Activated T-helper 1 cell treated with anti-CD3 and anti-CD28 coated beads, Interleukin-12 subunit alpha, Interleukin-12 subunit beta, Interleukin-2, Interleukin-4 antibody, amounts not matched to agents 30 ng/mL and 10 ng/mL and 1 ng/mL, durations not matched to agents 14 hours and 24 hours and 36 hours (primary cell): Measurements from ENCODE around the gene MSI2. TPM values are rescaled to one million over a fixed set of nuclear protein-coding genes. Genes with fewer than 3 reads are reported as not detected.

Experiments used
- DNase-seq: peaks from one replicate; pipeline ENCODE4 v3.0.0; 2021; ENCODE audit warnings: low spot score
- H3K27ac Mint-ChIP-seq: one replicate; pipeline ENCODE4 v1.8.0; 2021; ENCODE audit warnings: mild to moderate bottlenecking, mixed read lengths
- H3K27me3 Mint-ChIP-seq: one replicate; pipeline ENCODE4 v1.8.0; 2022; ENCODE audit warnings: mild to moderate bottlenecking, moderate library complexity, mixed read lengths; ENCODE audit not compliant: insufficient read depth
- H3K36me3 Mint-ChIP-seq: one replicate; pipeline ENCODE4 v1.8.0; 2021; ENCODE audit warnings: low read depth, mixed read lengths
- H3K4me1 Mint-ChIP-seq: one replicate; pipeline ENCODE4 v1.8.0; 2021; ENCODE audit warnings: low read depth, mixed read lengths
- H3K4me3 Mint-ChIP-seq: one replicate; pipeline ENCODE4 v1.8.0; 2021; ENCODE audit warnings: mild to moderate bottlenecking, moderate library complexity, mixed read lengths
- H3K9me3 Mint-ChIP-seq: one replicate; pipeline ENCODE4 v1.8.0; 2021; ENCODE audit warnings: mixed read lengths
- intact Hi-C: fragments of 100-400 bp; cut with micrococcal nuclease; formaldehyde crosslinking; loops from one replicate; pipeline ENCODE4 v1.15.1; 2024
- total RNA-seq: library from RNA; stranded (reverse); gene quantifications from 2 replicates; pipeline ENCODE4 v1.2.3, GENCODE V29; 2022

The MSI2 gene
- total RNA-seq, 1 donor from 2014 or later, result 278 TPM

DNA sequence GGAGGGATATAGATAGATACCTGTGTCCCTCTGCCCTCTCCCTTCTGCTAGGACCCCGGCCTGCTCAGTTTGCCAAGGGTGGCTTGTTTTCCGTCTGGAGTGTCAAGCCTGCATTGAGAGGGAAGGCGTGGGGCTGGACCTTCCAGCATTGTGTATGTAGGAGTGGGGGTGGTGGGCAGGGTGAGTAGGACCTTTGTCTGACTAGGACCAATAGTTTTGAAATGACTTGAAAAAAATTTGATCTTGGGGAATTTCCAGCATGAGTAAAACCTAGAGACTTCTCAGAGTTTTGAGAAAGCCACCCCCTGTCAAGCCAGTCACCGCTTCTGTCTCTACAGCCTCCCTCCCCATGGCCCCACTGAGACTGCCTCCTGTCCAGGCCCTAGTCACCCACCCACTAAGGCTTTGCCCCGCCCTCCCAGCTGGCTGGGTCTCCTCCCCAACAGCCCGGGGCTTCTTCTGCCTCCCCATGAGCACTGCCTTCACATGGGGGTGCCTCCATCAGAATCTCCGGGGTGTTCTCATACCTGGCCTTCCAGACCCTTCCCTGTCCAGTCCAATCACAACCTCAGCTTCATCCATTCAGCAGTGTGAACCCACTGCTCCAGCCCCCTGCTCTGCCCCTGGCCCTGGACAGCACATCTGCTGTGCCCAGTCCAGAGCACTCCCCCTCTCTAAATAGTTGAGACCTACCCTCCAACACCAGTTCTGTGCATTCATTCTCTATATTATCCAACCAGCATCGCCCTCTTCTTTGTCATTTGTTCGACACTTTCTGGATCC lies 207.0 kb downstream of the MSI2 start:
- peak; percentile 82 for DNase-seq
- H3K9me3 Mint-ChIP-seq, result peaks cover 5% of the 10 kb centered on the region
- H3K27ac Mint-ChIP-seq, result peak overlapping the region; percentile 90
- peak overlapping the region; percentile 70 for H3K4me3 Mint-ChIP-seq
- intact Hi-C loops, result loop anchor here (1.0 to 2.0 kb wide), 9 partner anchors 8 to 207 kb away; partner anchors contain the start of gene MSI2
- no peaks in the 10 kb centered on the region for H3K27me3 Mint-ChIP-seq
- peaks cover 33% of the 10 kb centered on the region for H3K36me3 Mint-ChIP-seq
- H3K4me1 Mint-ChIP-seq, result peaks cover 72% of the 10 kb centered on the region

DNA sequence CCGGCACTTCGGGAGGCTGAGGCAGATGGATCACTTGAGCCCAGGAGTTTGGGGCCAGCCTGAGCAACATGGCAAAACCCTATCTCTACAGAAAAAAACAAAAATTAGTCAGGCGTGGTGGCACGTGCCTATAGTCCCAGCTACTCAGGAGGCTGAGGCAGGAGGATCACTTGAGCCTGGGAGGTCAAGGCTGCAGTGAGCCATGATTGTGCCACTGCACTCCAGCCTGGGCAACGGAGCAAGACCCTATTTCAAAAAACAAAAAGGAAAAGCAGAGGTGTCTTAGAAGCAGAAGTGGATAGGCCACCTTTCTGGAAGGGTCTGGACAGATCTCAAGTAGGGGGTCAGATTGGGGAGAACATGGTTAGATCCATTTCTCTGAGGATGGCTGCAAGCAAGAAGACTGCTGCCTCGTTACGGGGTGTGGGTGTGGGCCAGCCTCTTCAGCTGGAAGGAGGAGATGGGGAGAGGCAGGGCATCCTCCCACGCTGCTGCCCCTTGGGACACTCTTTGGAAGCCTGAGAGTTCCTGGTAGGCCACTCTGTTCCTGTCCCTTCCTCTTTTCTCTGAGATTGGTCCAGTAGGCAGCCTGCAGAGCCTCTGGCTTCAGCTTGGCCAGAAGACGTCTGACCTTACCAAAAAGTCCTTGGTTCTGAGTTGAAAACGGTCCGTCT lies 208.0 kb downstream of the MSI2 start:
- peaks cover 5% of the 10 kb centered on the region for H3K9me3 Mint-ChIP-seq
- no peak overlapping the region for H3K4me3 Mint-ChIP-seq
- no peaks in the 10 kb centered on the region for H3K27me3 Mint-ChIP-seq
- intact Hi-C loops, result no loop called here
- peak overlapping the region; percentile 90 for H3K27ac Mint-ChIP-seq
- H3K36me3 Mint-ChIP-seq, result peaks cover 29% of the 10 kb centered on the region
- H3K4me1 Mint-ChIP-seq, result peaks cover 72% of the 10 kb centered on the region
- DNase-seq, result no peak

DNA sequence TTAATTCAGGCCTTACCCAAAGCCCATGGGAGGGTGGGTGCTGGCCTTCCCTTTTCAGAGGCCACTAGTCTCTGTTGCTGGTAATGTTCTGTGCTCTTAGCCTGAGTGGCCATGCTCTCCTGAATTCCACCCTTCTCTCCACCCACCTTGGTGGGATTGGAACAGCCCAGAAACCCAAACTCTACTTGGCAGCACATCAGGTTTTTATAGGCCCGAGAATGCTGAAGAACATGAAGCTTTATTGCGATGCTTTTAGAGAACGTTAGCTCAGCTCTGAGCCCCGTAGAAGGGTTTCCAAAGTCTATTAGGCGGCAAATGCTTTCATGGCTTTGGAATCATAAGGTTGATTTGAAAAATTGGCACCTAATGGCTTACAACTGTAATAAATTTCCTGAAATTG lies 209.3 kb downstream of the MSI2 start:
- DNase-seq, result no peak
- H3K27me3 Mint-ChIP-seq, result no peaks in the 10 kb centered on the region
- H3K9me3 Mint-ChIP-seq, result peaks cover 5% of the 10 kb centered on the region
- H3K4me1 Mint-ChIP-seq, result peaks cover 68% of the 10 kb centered on the region
- peak overlapping the region; percentile 21 for H3K27ac Mint-ChIP-seq
- intact Hi-C loops, result no loop called here
- H3K4me3 Mint-ChIP-seq, result no peak overlapping the region
- H3K36me3 Mint-ChIP-seq, result peaks cover 25% of the 10 kb centered on the region

DNA sequence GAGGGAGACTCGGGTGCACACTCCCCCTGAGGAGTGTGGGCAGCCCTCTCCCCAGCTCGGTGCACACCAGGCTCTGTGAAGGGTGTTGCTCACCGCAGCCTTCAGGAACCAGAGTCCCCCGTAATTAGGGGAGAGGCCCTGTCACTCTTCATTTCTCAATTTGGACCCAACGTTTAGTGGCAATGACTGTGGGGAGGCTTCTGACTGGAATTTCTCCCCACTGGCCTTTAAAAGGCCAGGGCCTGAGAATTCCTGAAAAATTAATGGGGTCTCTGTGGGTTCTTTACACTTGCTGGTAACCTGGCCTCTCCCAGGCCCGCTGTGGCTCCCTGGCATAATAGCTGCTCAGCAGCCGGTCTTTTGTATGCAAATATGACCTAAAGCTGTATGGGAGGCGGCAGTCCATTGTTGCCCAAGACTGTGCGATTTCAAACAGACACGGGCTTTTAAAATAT lies 209.7 kb downstream of the MSI2 start:
- intact Hi-C loops, result no loop called here
- H3K4me1 Mint-ChIP-seq, result peaks cover 63% of the 10 kb centered on the region
- H3K27ac Mint-ChIP-seq, result no peak overlapping the region
- peaks cover 2% of the 10 kb centered on the region for H3K9me3 Mint-ChIP-seq
- no peak overlapping the region for H3K4me3 Mint-ChIP-seq
- DNase-seq, result no peak
- H3K27me3 Mint-ChIP-seq, result no peaks in the 10 kb centered on the region
- H3K36me3 Mint-ChIP-seq, result peaks cover 21% of the 10 kb centered on the region

DNA sequence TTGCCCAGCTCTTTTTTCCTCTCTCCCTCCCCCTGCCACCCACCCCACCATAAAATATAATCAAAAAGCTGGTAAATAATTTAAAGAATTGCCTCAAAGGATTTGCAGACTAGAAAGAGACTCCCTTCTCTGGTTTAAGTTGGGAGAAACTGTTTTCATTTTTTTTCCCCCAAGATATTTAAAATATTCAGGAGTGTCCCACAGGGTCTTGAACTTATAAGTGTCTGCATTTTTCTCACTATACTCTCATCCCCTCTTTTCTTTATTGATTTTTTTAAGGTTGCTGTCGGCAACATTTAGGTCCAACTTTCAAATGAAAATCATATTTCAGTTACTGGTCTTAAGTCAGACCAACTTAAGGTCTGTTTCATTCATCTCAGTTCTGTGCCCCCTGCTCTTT lies 210.2 kb downstream of the MSI2 start:
- H3K9me3 Mint-ChIP-seq, result no peaks in the 10 kb centered on the region
- H3K27me3 Mint-ChIP-seq, result no peaks in the 10 kb centered on the region
- H3K4me1 Mint-ChIP-seq, result peaks cover 58% of the 10 kb centered on the region
- no peak for DNase-seq
- peaks cover 19% of the 10 kb centered on the region for H3K36me3 Mint-ChIP-seq
- intact Hi-C loops, result no loop called here
- no peak overlapping the region for H3K4me3 Mint-ChIP-seq
- peak overlapping the region; percentile 41 for H3K27ac Mint-ChIP-seq

DNA sequence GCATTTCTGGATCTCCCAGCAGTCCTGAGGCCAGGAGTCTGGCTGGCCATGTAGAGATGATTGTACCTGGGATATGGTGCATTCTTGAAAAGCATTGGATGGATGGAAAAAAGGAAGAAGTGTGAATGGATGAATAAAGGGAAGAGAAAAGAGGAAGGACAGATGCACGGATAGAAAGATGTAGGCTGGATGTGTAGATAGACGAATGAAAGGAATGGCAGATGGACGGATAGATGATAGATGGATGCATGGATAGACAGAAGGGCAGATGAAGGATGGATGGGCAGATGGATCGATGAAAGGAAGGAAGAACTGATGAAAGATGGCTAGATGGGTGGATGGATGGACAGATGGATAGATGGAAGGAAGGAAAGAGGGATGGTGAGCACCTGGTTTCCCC lies 210.9 kb downstream of the MSI2 start:
- peaks cover 51% of the 10 kb centered on the region for H3K4me1 Mint-ChIP-seq
- H3K27me3 Mint-ChIP-seq, result no peaks in the 10 kb centered on the region
- intact Hi-C loops, result no loop called here
- no peak for DNase-seq
- no peak overlapping the region for H3K4me3 Mint-ChIP-seq
- H3K9me3 Mint-ChIP-seq, result no peaks in the 10 kb centered on the region
- H3K27ac Mint-ChIP-seq, result peak overlapping the region; percentile 24
- peaks cover 13% of the 10 kb centered on the region for H3K36me3 Mint-ChIP-seq

DNA sequence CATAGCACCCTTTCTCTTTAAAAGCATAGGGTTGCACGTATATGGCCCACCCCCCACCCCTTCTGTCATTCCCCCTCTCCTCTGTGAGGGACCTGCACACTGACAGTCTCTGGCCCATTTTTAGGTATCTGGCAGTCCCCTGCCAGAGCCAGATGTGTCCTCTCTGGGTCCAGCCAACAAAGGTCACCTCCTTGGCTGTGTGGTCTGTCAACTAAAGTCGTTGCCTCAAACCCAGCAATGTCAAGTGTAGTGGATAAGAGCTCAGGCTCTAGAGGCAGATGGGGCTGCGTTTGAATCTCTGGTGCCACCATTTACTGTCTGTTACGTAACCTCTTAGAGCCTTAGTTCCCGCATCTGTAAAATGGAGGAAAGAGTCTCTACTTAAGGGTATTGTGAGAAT lies 211.5 kb downstream of the MSI2 start:
- Mint-ChIP-seq H3K27ac (no peak overlapping the region), H3K36me3 (peaks cover 11% of the 10 kb centered on the region), H3K4me3 (no peak overlapping the region), H3K4me1 (peaks cover 46% of the 10 kb centered on the region), H3K9me3 (no peaks in the 10 kb centered on the region), H3K27me3 (no peaks in the 10 kb centered on the region)
- DNase-seq, result no peak
- intact Hi-C loops, result no loop called here

DNA sequence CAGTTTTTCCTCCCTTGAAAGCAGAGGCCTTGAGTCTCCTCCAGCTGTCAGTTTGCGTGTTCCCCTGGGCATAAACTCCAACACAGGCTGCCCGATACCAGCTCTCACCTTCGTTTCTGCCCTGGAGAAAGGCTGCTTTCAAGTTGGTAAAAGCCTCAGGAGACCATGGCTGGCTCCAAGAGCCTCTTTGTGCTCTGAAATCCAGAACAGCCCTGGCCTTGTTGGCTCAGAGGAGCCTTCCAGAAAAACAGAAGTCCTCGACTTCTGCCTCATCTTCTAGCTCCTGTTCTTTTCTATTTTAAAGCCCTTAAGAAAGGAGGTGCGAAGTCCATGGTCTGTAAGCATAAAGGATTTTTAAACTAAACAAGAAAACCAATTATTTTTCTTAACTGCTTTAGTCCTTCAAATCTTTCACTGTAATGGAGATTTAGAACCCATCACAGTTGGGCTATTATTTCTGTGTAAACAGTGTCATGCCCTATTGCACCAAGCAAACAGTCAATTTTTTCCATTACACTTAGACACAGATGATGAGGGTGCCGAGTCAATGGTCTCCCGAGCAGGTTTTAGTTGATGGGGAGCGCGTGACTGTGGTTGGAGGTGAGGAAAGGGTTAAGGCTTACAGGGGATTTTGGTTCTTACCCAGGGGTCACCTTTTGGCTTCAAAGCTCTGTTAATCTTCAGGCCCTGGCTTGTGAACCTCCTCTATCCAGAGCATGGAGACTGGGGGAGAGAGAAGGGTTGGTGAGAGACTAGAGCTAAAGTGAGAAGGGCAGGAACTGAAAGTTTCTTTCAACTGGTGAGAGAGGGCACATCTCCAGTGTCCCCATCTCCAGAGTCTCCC lies 212.8 kb downstream of the MSI2 start:
- DNase-seq, result no peak
- intact Hi-C loops, result no loop called here
- no peak overlapping the region for H3K4me3 Mint-ChIP-seq
- peak overlapping the region; percentile 72 for H3K27ac Mint-ChIP-seq
- no peaks in the 10 kb centered on the region for H3K9me3 Mint-ChIP-seq
- H3K27me3 Mint-ChIP-seq, result no peaks in the 10 kb centered on the region
- peaks cover 7% of the 10 kb centered on the region for H3K36me3 Mint-ChIP-seq
- H3K4me1 Mint-ChIP-seq, result peaks cover 37% of the 10 kb centered on the region

DNA sequence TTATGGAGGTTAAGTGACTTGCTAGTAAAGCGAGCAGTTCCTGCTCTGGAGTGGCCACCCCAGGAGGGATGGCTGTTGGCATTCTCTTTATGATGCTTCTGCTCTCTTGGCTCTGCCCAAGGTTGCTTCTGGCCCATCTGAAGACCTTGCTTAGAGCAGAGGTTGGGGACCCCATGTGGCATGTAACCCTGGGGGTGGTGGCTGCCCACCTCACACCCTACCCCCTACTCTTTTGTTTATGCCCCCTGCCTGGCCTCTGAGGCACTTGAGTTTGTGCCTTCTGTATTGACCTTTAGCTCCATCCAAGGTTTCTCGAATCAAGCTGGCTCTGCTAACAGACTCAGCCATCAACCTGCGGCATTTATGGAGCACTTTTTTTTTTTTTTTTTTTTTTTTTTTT lies 214.6 kb downstream of the MSI2 start:
- H3K4me1 Mint-ChIP-seq, result peaks cover 26% of the 10 kb centered on the region
- H3K4me3 Mint-ChIP-seq, result no peak overlapping the region
- intact Hi-C loops, result no loop called here
- H3K36me3 Mint-ChIP-seq, result peaks cover 12% of the 10 kb centered on the region
- no peaks in the 10 kb centered on the region for H3K9me3 Mint-ChIP-seq
- DNase-seq, result no peak
- H3K27me3 Mint-ChIP-seq, result no peaks in the 10 kb centered on the region
- H3K27ac Mint-ChIP-seq, result no peak overlapping the region

DNA sequence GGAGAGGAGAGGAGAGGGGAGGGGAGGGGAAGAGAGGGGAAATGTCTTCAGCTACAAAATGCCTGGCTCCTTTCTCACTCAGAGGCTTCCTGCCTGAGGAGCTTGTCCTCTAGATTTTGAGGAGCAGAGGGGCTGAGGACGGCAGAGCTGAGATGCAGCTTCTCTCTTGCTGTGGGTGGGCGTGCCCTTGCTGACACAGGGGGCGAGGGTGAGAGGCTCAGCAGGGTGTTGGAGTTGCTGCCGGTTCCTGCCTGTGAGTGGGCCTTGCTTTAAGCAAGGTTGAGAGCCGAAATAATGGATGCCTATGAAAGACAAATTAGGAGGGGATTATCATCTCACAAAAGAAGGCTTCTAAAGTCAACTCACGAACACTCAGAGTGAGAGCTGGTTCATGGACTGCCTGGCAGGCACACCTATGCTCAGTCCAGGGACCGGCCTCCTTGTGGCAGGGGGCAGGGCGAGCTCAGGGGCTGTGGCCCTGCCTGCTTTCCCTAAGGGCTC lies 215.6 kb downstream of the MSI2 start:
- intact Hi-C loops, result no loop called here
- no peaks in the 10 kb centered on the region for H3K27me3 Mint-ChIP-seq
- DNase-seq, result no peak
- H3K9me3 Mint-ChIP-seq, result no peaks in the 10 kb centered on the region
- H3K36me3 Mint-ChIP-seq, result peaks cover 14% of the 10 kb centered on the region
- peaks cover 26% of the 10 kb centered on the region for H3K4me1 Mint-ChIP-seq
- H3K4me3 Mint-ChIP-seq, result no peak overlapping the region
- H3K27ac Mint-ChIP-seq, result no peak overlapping the region

DNA sequence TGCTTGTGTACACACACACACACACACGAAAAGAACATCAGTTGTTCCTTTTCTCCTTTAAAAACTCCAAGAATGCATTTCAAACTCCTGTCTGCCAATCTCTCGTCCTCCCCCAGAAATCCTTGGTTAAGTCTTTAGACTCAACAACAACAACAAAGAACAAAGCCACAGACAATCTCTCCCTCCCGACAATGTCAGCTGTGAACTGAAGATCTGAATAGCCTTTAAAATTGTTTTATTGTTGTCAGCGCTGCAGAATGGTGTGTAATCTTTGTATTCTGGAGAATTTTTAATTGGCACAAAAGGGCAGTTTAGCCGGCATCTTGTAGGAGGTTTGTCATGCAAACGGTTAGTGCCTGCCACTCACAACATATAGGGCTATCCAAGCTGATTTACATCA lies 219.5 kb downstream of the MSI2 start:
- no peaks in the 10 kb centered on the region for H3K9me3 Mint-ChIP-seq
- peaks cover 15% of the 10 kb centered on the region for H3K4me1 Mint-ChIP-seq
- H3K27me3 Mint-ChIP-seq, result no peaks in the 10 kb centered on the region
- no peak overlapping the region for H3K4me3 Mint-ChIP-seq
- peaks cover 22% of the 10 kb centered on the region for H3K36me3 Mint-ChIP-seq
- H3K27ac Mint-ChIP-seq, result peak overlapping the region; percentile 11
- no peak for DNase-seq
- intact Hi-C loops, result no loop called here

DNA sequence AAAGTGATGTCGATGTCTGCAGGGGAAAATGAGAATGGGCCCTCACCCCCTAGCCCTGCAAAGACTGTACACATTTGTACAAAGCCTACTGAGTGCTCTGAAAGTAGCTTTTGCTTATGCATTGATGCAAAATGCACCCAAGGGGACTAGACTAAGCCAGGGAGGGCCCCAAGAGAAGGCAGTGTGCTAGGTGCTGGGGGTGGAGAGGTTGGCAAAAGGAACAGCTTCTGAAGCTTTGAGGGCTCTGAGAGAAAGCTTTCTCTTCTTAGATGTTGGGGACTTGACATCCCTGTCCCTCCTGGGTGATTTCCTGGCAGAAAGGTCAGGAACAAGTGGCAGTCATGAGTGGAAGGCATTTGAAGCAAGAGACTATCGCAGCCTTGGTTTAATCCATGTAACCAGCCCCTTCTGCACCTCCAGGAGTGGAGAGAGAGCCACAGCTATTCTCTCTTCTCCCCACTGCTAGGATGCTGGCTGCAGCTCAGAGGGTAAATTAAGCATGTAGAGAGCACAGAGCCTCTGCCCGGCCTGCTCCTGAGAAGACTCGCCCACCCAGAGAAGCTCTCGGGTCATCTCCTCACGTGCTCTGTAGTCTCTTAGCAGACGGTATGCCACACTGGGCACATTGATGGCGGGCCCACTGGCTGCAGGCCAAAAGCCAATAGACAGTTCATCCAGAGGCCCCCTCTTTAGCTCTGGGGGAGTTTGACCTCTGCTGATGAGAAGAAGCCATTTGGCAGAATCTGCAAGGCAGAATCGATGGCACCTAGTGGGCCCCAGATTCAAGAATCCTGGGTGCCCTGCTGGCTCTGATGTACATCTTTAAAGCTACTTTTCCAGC lies 221.4 kb downstream of the MSI2 start:
- DNase-seq, result no peak
- H3K27ac Mint-ChIP-seq, result no peak overlapping the region
- peaks cover 33% of the 10 kb centered on the region for H3K4me1 Mint-ChIP-seq
- H3K4me3 Mint-ChIP-seq, result no peak overlapping the region
- H3K27me3 Mint-ChIP-seq, result no peaks in the 10 kb centered on the region
- intact Hi-C loops, result no loop called here
- peaks cover 22% of the 10 kb centered on the region for H3K36me3 Mint-ChIP-seq
- H3K9me3 Mint-ChIP-seq, result no peaks in the 10 kb centered on the region
